Amygdala (tissue), 56 donors: ENCODE results near the gene KAZN.

ENCODE experiments used
- DNase-seq, 56 donors: peaks; one replicate each; lab custom pipeline; 2025; lab: John Stamatoyannopoulos, UW

KAZN gene

GRCh38 chr1:15058261-15058660 lies 459.8 kb downstream of the KAZN start:
- no peak for DNase-seq

GRCh38 chr1:15060104-15060503 lies 461.6 kb downstream of the KAZN start:
- DNase-seq: no peak

GRCh38 chr1:15062479-15063099 lies 464.1 kb downstream of the KAZN start:
- DNase-seq: no peak

- no peak for DNase-seq
Measured at GRCh38 chr1:15063346-15063745, 464.9 kb downstream of the KAZN start.

GRCh38 chr1:15063783-15064182 lies 465.3 kb downstream of the KAZN start:
- DNase-seq: no peak

GRCh38 chr1:15064217-15064929 lies 465.9 kb downstream of the KAZN start:
- DNase-seq: no peak

- no peak for DNase-seq
Measured at GRCh38 chr1:15065291-15065690, 466.8 kb downstream of the KAZN start.

- no peak for DNase-seq
Measured at GRCh38 chr1:15065736-15066135, 467.3 kb downstream of the KAZN start.

- DNase-seq: no peak
Measured at GRCh38 chr1:15066191-15066590, 467.7 kb downstream of the KAZN start.

- no peak for DNase-seq
Measured at GRCh38 chr1:15067148-15067547, 468.7 kb downstream of the KAZN start.

- DNase-seq: no peak
Measured at GRCh38 chr1:15068152-15068551, 469.7 kb downstream of the KAZN start.

- no peak for DNase-seq
Measured at GRCh38 chr1:15068997-15069396, 470.5 kb downstream of the KAZN start.

- DNase-seq: no peak
Measured at GRCh38 chr1:15070145-15070748, 471.8 kb downstream of the KAZN start.

- DNase-seq: no peak
Measured at GRCh38 chr1:15071936-15072335, 473.5 kb downstream of the KAZN start.

- DNase-seq: no peak
Measured at GRCh38 chr1:15073799-15074308, 475.4 kb downstream of the KAZN start.

GRCh38 chr1:15075175-15075574 lies 476.7 kb downstream of the KAZN start:
- no peak for DNase-seq

GRCh38 chr1:15075817-15076216 lies 477.3 kb downstream of the KAZN start:
- DNase-seq: no peak

- no peak for DNase-seq
Measured at GRCh38 chr1:15076807-15077206, 478.3 kb downstream of the KAZN start.

- DNase-seq: no peak
Measured at GRCh38 chr1:15077384-15077783, 478.9 kb downstream of the KAZN start.

GRCh38 chr1:15080328-15081007 lies 482.0 kb downstream of the KAZN start:
- no peak for DNase-seq

GRCh38 chr1:15081102-15081501 lies 482.6 kb downstream of the KAZN start:
- peak in 2 of 56 donors; percentile 4 to 38 for DNase-seq
